ENCODE measurements around the gene CENPP.
"Not testable (repeated sequence)": the region's sequence is repeated elsewhere in the genome, so short reads cannot be mapped to it uniquely, and the experiment has no call there.

The CENPP gene

GRCh38 chr9:92558612-92559374 is 233.0 kb downstream of the CENPP start:
- no peak for FAIRE-seq

DNA sequence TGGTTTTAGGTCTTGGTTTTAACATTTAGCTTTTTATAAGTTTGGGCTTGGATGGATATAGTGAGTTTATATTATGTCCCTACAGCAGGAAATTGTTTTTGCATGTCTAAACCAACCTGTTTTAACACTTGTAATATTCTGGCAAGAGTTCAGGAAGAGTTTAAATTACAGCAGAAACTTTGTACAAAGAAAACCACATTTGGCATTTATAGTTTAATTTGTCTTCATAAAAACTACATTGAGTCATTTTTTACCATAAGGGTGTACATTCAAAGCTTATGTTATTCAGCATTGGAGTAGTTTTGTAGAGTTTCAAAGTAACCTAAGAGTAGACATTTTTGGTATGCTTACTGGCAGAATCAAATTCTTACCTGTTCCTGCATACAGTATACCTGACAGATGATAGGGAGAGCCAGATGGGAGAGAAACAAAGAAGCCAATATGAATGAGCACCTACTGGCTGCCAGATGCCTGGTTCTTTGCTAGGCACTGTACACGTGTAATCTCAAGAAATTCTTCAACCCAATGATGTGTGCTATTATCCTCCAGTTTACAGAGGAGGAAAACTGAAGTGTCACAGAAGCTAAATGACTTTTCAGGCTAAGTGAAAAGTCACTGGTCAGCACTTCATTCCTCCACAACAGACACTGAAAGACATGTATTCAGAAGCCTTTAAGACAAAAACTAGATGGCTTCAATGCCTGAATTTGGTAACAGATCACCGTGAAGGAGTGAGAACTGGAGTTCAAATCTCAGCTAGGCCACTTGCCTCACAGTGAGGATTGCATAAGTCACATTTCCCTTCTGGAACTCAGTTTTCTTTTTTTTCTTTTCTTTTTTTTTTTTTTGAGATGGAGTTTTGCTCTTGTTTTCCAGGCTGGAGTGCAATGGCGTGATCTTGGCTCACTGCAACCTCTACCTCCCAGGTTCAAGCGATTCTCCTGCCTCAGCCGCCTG is 235.9 kb downstream of the CENPP start:
- FAIRE-seq = no peak

DNA sequence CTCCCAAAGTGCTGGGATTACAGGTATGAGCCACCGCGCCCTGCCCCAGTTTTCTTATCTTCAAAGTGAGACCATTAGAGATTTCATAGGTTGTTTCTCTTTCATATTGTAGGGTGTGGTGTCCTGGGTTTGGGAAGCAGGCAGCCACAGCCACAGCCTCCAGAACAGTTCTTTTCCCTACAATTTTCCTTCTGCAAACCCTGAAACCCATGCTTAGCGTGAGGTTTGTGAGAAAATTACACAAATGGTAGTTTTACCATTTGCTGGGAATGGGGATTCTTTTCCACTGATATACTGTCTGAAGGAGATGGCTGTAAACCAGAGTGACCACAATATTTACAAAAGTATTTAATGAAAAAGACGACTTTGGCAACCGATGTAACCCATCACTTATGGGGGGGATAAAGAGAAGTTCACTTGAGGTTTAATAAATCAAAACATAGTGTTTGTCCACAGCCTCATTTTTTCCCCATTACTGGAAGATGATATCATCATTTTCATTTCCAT is 236.8 kb downstream of the CENPP start:
- FAIRE-seq = no peak

GRCh38 chr9:92563116-92564100 is 237.7 kb downstream of the CENPP start:
- no peak for FAIRE-seq

- FAIRE-seq = no peak
These were observed 238.8 kb downstream of the CENPP start for GRCh38 chr9:92564504-92564903.

DNA sequence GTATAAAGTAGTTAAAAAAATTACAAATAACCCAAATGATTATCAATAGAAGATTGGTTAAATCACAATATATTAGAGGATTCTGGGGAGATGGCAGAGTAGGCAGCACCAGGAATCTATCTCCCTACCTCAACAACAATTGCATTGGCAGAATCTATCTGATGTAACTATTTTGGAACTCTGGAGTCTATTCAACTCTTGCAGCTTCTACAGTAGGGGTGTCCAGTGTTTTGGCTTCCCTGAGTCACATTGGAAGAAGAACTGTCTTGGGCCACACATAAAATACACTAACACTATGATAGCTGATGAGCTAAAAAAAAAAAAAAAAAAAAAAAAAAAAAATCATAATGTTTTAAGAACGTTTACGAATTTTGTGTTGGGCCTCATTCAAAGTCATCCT is 239.2 kb downstream of the CENPP start:
- no peak for FAIRE-seq

DNA sequence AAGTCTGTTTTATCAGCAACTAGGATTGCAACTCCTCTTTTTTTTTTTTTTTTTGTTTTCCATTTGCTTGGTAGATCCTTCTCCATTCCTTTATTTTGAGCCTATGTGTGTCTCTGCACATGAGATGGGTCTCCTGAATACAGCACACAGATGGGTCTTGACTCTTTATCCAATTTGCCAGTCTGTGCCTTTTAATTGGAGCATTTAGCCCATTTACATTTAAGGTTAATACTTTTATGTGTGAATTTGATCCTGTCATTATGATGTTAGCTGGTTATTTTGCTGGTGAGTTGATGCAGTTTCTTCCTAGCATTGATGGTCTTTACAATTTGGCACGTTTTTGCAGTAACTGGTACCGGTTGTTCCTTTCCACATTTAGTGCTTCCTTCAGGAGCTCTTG is 246.1 kb downstream of the CENPP start:
- not testable (repeated sequence) for FAIRE-seq

GRCh38 chr9:92573612-92574011 is 247.9 kb downstream of the CENPP start:
- FAIRE-seq = not testable (repeated sequence)

DNA sequence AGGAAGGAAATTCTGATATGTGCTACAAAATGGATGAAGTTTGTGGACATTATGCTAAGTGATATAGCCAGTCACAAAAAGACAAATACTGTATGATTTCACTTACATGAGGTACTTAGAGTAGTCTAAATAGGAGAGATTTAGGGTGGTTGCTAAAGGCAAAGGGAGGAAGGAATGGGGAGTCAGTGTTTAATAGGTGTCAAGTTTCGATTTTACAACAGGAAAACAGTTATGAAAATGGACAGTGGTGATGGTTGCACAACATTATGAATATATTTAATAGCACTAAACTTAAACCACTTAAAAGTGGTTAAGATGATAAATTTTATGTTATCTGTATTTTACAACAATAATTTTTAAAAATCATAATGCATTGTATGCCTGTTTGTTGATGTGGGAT is 250.4 kb downstream of the CENPP start:
- FAIRE-seq = no peak

DNA sequence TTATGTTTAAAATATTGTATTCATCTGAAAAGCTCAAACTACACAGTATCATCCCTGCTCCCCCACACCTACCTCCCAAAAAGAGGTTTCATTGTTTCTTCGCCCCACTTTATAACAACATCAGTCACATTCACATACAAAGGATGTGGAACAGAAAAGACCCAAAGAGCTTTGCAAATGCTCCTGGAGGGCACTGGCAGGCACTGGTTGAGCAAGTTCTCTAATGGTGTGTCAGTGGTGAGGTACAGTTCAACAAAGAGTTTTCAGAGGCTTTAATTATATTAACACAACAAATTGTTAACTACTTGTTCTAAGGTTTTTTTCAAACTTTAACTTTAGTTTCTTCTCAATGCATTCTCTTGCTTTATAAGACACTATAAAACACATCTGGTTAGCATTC is 264.2 kb downstream of the CENPP start:
- FAIRE-seq = no peak

- no peak for FAIRE-seq
These were observed 264.6 kb downstream of the CENPP start for GRCh38 chr9:92590377-92590776.

- no peak for FAIRE-seq
These were observed 266.8 kb downstream of the CENPP start for GRCh38 chr9:92592537-92592936.

GRCh38 chr9:92592946-92593861 is 267.5 kb downstream of the CENPP start:
- no peak for FAIRE-seq

GRCh38 chr9:92595075-92595474 is 269.3 kb downstream of the CENPP start:
- not testable (repeated sequence) for FAIRE-seq

DNA sequence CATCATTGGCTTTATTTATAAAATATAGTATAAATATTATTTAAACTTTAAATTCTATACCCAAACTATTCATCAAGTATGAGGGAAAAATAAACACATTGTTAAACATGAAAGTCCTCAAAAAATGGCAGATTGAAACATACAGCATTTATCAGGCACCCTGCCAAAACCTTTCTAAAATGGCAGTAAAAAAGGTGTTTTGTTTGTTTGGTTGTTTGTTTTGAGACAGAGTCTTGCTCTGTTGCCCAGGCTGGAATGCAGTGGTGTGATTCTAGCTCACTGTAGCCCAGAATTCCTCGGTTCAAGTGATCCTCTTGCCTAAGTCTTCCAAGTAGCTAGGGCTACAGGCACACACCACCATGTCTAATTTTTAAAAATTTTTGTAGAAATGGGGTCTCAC is 270.2 kb downstream of the CENPP start:
- FAIRE-seq = no peak

- no peak for FAIRE-seq
These were observed 272.6 kb downstream of the CENPP start for GRCh38 chr9:92598382-92598781.

- no peak for FAIRE-seq
These were observed 274.2 kb downstream of the CENPP start for GRCh38 chr9:92599938-92600461.

DNA sequence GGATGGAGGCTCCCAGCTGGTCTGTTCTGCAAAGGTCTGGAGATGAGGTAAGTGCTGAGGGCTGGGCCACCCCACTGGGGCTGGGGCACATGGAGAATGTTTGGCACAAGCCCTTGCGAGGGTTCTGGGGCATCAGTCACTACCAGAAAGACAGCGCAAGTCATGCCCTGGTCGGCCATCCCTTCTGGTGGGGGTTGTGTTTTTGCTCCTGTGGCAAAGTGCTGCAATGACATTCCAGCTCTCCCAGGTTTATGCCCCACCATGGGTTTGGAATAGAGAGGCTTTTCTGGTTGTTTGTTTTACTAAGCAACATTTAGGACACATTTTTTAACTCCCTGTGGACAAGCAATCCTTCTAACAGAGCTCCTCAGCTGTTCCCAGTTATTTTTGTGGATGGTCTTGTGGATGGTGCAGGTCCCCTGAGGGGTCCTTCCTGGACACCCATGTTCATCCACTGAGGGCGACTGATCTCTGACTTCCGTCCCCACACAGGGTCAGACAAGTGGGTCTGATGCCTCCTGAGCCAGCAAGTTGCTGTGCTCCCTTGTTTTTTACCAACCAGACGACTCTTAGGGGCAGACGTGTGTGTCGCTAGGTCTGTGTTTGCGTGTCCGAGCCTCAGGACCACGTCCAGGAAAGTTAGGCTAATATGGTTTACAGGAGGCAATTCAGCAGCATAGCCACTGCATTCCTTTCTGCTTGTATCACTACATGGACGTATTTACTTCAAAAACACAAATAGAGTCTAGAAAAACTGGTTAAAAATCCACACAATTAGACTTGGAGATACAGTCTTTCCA is 274.9 kb downstream of the CENPP start:
- FAIRE-seq = no peak

- no peak for FAIRE-seq
These were observed 275.7 kb downstream of the CENPP start for GRCh38 chr9:92601451-92601850.

GRCh38 chr9:92602413-92602812 is 276.7 kb downstream of the CENPP start:
- no peak for FAIRE-seq
